HepG2 (cell line): Measurements from ENCODE around the gene KCNJ5. TPM values are rescaled to one million over a fixed set of nuclear protein-coding genes. Genes with fewer than 3 reads are reported as not detected.
A peak's percentile ranks its signal among the peaks of the same experiment; 100 is the strongest.

ENCODE experiments used
- ATAC-seq: fragments of 200-7000 bp; cut with Tn5 transposase; 3 replicates; pipeline ENCODE4 v1.9.1; 2020; ENCODE audit warnings: mild to moderate bottlenecking, moderate library complexity
- BruUV-seq: library from RNA; stranded (reverse); fragments of 400-500 nt; replicated peaks from 2 replicates; lab custom pipeline; 2021; lab: Mats Ljungman, UMichigan
- CTCF ChIA-PET: fragments of 300-600 bp; formaldehyde crosslinking; extraction: SDS; loops from one replicate; lab custom pipeline; 2021; ENCODE audit warnings: low total read pairs, inconsistent platforms, low intra/inter-chr PET ratio; lab: Yijun Ruan, JAX
- POLR2A ChIA-PET: fragments of 350-600 bp; sonication (Branson Sonifier 250); formaldehyde crosslinking; loops from one replicate; lab custom pipeline; 2020; ENCODE audit warnings: antibody characterized with exemption, inconsistent platforms; lab: Yijun Ruan, JAX
- DNase-seq: peaks from one replicate; pipeline ENCODE4 v3.0.0-alpha.2; 2015; ENCODE audit warnings: low spot score
- FAIRE-seq: peaks from 3 replicates; lab custom pipeline; 2011; peaks lifted over from hg19 to GRCh38; lab: Jason Lieb, UNC
- H2AFZ ChIP-seq: one replicate; pipeline ENCODE4 v1.6.1; 2011; ENCODE audit warnings: low read length, inconsistent platforms
- H3K27ac ChIP-seq: fragments of 300-600 bp; 3 replicates; pipeline ENCODE4 v1.8.0; 2011; ENCODE audit warnings: mixed run types, mild to moderate bottlenecking, mixed read lengths, low read length, inconsistent platforms; ENCODE audit not compliant: insufficient read depth; ENCODE audit errors: extremely low read length
- H3K27me3 ChIP-seq, 2 experiments: fragments of 200-600 bp in 1 of 2; 2 replicates in 1 of 2; 3 replicates in 1 of 2; pipeline versions ENCODE4 v1.6.0 to v1.8.0; 2011; ENCODE audit warnings: low read length in 2 of 2, mild to moderate bottlenecking in 2 of 2, moderate library complexity in 2 of 2, inconsistent platforms in 1 of 2; ENCODE audit not compliant: insufficient read depth in 2 of 2, control insufficient read depth in 1 of 2
- H3K36me3 ChIP-seq, 2 experiments: fragments of 200-600 bp in 1 of 2; replicated peaks in 1 of 2; 2 replicates in 1 of 2; 3 replicates in 1 of 2; pipeline versions ENCODE4 v1.5.1 to v1.8.0; 2011; ENCODE audit warnings: low read length in 2 of 2, inconsistent platforms in 1 of 2; ENCODE audit not compliant: insufficient read depth in 2 of 2, control insufficient read depth in 1 of 2
- H3K4me1 ChIP-seq: 2 replicates; pipeline ENCODE4 v1.5.1; 2012; ENCODE audit warnings: low read length, inconsistent platforms; ENCODE audit not compliant: insufficient read depth
- H3K4me2 ChIP-seq: 2 replicates; pipeline ENCODE4 v1.6.0; 2011; ENCODE audit warnings: low read depth, low read length, inconsistent platforms
- H3K4me3 ChIP-seq, 3 experiments: fragments of 200-600 bp in 1 of 3; sonication (generic), shearing (Covaris generic) in 1 of 3; replicated peaks in 1 of 3; 2 replicates each; pipeline ENCODE4 v1.5.1; 2011 to 2016; ENCODE audit warnings: low read length in 3 of 3, inconsistent platforms in 2 of 3, low read depth in 2 of 3, mild to moderate bottlenecking in 2 of 3, control low read depth in 1 of 3, mixed read lengths in 1 of 3; ENCODE audit not compliant: insufficient read depth in 1 of 3
- H3K79me2 ChIP-seq: one replicate; pipeline ENCODE4 v1.6.1; 2011; ENCODE audit warnings: low read length, inconsistent platforms; ENCODE audit not compliant: insufficient read depth
- H3K9ac ChIP-seq: 2 replicates; pipeline ENCODE4 v1.6.0; 2011; ENCODE audit warnings: mild to moderate bottlenecking, low read depth, low read length, inconsistent platforms; ENCODE audit not compliant: insufficient read depth
- H3K9me3 ChIP-seq: 2 replicates; pipeline ENCODE4 v1.5.1; 2012; ENCODE audit warnings: mild to moderate bottlenecking, low read length
- H4K20me1 ChIP-seq: 2 replicates; pipeline ENCODE4 v1.6.0; 2011; ENCODE audit warnings: inconsistent platforms, mild to moderate bottlenecking, low read length, moderate library complexity; ENCODE audit not compliant: insufficient read depth
- CTCF ChIP-seq: sonication (generic); formaldehyde crosslinking; IDR thresholded peaks from 2 replicates; pipeline ENCODE4 v1.5.0; 2020; ENCODE audit warnings: mild to moderate bottlenecking, missing genetic modification reagents, moderate library complexity
- LRRFIP1 ChIP-seq: sonication (generic); formaldehyde crosslinking; conservative IDR thresholded peaks from 2 replicates; pipeline ENCODE4 v1.4.0; 2020; ENCODE audit warnings: missing genetic modification reagents
- STAG1 ChIP-seq: sonication (generic); formaldehyde crosslinking; IDR thresholded peaks from 2 replicates; pipeline ENCODE4 v1.4.0; 2020; ENCODE audit warnings: missing genetic modification reagents
- WGBS: methylation state at CpG from one replicate; pipeline ENCODE4 v1.1.6; 2017; ENCODE audit warnings: low lambda C conversion rate; 5-methylcytosine and 5-hydroxymethylcytosine counted together
- in situ Hi-C: cut with HindIII; loops from 2 replicates; pipeline ENCODE4 v1.10.0; 2017; ENCODE audit warnings: low pct_unique_long_range_greater_than_20kb; ENCODE audit not compliant: extremely low pct_ligation_motif_present
- intact Hi-C: fragments of 100-400 bp; cut with micrococcal nuclease; formaldehyde crosslinking; loops from one replicate; pipeline ENCODE4 v1.10.0; 2022; ENCODE audit not compliant: unreplicated experiment
- polyA plus RNA-seq, 8 experiments: library from polyadenylated mRNA; depleted of rRNA in 3 of 8; stranded (reverse) in 7 of 8; unstranded in 1 of 8; fragments of >200 nt; fragmentation: Illumina TruSeq in 4 of 8; extraction: Trizol in 4 of 8; gene quantifications; 2 replicates each; pipeline versions ENCODE4 v1.2.1 to v1.2.3, GENCODE V29; 2011 to 2016; ENCODE audit warnings: low read depth in 4 of 8, missing spikeins in 1 of 8, mixed read lengths in 1 of 8; ENCODE audit not compliant: insufficient read depth in 1 of 8
- total RNA-seq, 5 experiments: library from RNA; depleted of rRNA; stranded (reverse); fragments of >200 nt; fragmentation: Illumina TruSeq; extraction: Trizol; gene quantifications; 2 replicates each; pipeline ENCODE4 v1.2.3, GENCODE V29; 2016; ENCODE audit warnings: low read depth in 1 of 5

The KCNJ5 gene
- total and polyA plus RNA-seq, 2 of the 13 experiments (the other 11 are each of a cell fraction or from before 2014, with no cell fraction given): not detected

GRCh38 chr11:128948583-128948982 is 57.4 kb downstream of the KCNJ5 start:
- ChIA-PET POLR2A (no interaction called here), CTCF (interaction anchor here (1.2 to 1.4 kb wide), 2 partner anchors 62 to 64 kb away, joined by 3 to 4 read pairs; no protein-coding TSS in a partner anchor)
- FAIRE-seq: no peak
- Histone ChIP-seq H3K9ac (no peak overlapping the region), H3K4me1 (no peaks in the 10 kb centered on the region), H3K4me3 (no peak overlapping the region), H3K9me3 (no peaks in the 10 kb centered on the region), H3K36me3 (no peaks in the 10 kb centered on the region), H3K4me2 (no peak overlapping the region), H4K20me1 (no peaks in the 10 kb centered on the region), H3K27ac (no peak overlapping the region), H2AFZ (no peak overlapping the region), H3K79me2 (no peaks in the 10 kb centered on the region), H3K27me3 (peaks cover 0 to 3% of the 10 kb centered on the region in 2 experiments; a peak in 1 of 5 replicates)
- in situ Hi-C loops (no loop called here), intact Hi-C loops (loop anchor here (2.0 kb wide), 1 partner anchor 64 kb away; no protein-coding TSS in a partner anchor)
- BruUV-seq: no TSS peak
- TF ChIP-seq CTCF (CRISPR knock-in tag) (peak; percentile 46), STAG1 (CRISPR knock-in tag) (peak; percentile 46), LRRFIP1 (CRISPR knock-in tag) (no peak)
- peak; percentile 85 for ATAC-seq
- WGBS: 22% methylated on average over 3 of the region's 3 CpGs
- DNase-seq: no peak
